GM13976 (cell line): ENCODE measurements around the gene ANTXR2.

Experiments used
- DNase-seq: peaks from one replicate; pipeline ENCODE4 v3.0.0; 2012; ENCODE audit warnings: low spot score
- in situ Hi-C: fragments of 300-500 bp; cut with MboI; formaldehyde crosslinking; loops from one replicate; pipeline ENCODE4 v1.12.0; 2022; ENCODE audit warnings: low sequenced_read_pairs, mixed read lengths, inconsistent platforms; ENCODE audit not compliant: unreplicated experiment
- TF ChIP-seq, protein P1 (sequence below): IDR thresholded peaks from 2 replicates; pipeline ENCODE4 v1.5.1; 2012; ENCODE audit warnings: borderline replicate concordance, mild to moderate bottlenecking; ENCODE audit not compliant: insufficient read depth; ENCODE audit errors: extremely low read depth, missing control alignments, control extremely low read depth

The ANTXR2 gene

DNA sequence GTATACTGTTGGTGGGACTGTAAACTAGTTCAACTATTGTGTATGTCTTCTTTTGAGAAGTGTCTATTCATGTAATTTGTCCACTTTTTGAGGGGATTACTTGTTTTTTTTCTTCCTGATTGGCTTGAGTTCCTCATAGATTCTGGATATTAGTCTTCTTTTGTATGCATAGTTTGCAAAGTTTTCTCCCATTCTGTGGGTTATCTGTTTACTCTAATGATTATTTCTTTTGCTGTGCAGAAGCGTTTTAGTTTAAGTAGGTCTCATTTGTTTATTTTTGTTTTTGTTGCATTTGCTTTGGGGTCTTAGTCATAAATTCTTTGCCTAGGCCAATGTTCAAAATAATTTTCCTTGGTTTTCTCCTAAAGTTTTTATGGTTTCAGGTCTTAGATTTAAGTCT is 26.6 kb upstream of the ANTXR2 start:
- in situ Hi-C loops, result no loop called here
- TF ChIP-seq, protein P1, sequence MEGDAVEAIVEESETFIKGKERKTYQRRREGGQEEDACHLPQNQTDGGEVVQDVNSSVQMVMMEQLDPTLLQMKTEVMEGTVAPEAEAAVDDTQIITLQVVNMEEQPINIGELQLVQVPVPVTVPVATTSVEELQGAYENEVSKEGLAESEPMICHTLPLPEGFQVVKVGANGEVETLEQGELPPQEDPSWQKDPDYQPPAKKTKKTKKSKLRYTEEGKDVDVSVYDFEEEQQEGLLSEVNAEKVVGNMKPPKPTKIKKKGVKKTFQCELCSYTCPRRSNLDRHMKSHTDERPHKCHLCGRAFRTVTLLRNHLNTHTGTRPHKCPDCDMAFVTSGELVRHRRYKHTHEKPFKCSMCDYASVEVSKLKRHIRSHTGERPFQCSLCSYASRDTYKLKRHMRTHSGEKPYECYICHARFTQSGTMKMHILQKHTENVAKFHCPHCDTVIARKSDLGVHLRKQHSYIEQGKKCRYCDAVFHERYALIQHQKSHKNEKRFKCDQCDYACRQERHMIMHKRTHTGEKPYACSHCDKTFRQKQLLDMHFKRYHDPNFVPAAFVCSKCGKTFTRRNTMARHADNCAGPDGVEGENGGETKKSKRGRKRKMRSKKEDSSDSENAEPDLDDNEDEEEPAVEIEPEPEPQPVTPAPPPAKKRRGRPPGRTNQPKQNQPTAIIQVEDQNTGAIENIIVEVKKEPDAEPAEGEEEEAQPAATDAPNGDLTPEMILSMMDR, result no peak
- DNase-seq, result no peak

DNA sequence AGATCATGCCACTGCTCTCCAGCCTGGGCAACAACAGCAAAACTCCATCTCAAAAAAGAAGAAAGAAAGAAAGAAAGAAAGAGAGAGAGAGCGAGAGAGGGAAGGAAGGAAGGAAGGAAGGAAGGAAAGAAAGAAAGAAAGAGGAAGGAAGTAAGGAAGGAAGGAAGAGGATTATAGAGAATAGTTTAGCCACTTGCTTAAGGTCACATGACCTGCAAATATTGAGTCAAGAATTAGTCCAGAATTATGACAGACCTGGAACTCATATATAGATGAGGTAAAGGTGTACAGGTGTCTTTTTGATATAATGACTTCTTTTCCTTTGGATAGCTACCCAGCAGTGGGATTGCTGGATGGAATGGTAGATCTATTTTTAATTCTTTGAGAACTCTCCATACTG is 25.6 kb upstream of the ANTXR2 start:
- TF ChIP-seq, protein P1, result no peak
- no peak for DNase-seq

DNA sequence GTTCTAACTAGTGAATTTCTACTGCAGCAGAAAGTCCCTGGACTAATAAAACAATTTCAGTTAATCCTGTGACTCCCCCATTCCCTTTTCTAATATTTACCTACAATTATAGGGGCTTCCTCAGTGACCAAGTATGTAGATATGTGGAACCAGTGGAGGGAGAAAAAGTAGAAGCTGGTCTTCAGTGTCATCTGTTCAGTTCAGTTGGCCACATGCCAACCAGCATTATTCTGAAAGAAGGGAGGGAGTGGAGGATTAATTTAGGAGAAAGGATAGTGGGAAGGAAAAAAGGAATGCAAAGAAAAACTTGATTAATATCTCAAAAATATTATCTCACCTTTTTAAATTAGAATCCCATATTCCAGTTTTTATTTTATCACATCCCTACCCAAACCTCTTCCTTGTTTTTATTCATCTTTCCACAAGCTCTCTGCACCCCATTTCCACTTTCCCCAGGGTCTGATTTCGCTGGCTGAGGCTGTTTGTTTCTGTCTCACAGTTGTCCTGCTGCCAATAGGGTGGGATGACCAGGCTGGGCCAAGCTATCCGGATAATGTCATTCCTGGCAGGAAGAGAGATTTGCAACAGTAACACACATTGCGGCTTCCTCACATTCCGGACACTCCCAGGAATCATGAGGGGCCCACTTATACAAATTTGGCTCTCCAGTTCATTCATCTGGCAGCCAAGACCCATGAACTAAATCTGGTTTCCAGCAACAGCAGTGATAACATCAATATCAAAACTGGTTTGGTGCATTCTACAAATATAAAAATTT is 24.6 kb upstream of the ANTXR2 start:
- TF ChIP-seq, protein P1, result no peak
- DNase-seq, result no peak
- in situ Hi-C loops, result no loop called here

More for the DNA sequence above, 25.6 kb upstream of the ANTXR2 start:
- in situ Hi-C loops, result no loop called here

DNA sequence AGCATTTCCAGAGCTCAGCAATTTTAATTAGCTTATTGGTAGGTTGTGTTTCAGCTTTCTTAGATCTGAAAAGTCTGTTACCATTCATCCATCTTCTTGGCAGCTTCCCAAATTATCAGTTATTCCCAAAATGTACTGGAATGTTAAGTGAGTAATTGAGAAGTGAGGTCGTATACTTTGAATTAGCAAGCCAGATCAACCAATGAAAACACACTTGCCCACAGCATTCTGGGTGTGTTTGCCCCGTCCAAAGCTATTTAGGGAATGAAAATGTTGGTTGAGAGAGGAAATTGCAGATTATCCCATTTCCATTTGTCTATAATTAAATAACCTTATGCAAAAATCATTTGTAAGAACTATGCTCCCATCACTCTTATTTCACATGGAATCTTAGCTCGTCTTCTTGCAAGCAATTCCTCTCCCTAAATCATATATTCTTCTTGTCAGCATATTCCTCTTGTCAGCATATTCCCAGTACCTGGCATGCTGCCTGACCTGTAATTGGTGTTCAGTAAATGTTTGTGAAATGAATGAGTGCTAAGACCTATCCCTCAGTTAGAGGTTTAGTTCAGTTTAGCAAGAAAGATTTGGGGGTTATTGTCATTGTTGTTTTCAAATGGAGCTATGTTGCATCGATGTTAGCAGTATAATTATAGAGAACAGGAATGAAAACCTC is 23.3 kb upstream of the ANTXR2 start:
- TF ChIP-seq, protein P1, result no peak
- in situ Hi-C loops, result no loop called here
- no peak for DNase-seq

DNA sequence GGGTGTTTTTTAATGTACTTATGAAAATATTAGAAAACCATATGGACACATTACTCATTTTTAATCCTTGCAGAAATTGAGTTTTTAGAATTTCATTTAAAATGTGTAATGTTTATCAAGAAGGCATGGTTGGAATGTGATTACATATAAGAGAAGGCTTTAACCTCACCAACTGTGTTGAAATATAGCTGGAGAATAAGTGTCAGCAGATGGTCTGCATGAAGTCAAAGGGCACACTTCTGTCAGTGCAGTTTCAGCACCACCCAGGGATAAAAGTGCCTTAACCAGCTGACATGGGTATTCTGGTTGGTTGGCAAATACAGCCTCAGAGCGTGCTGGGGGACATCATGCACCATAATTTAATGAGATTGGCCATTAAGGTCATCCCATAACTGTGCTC is 21.2 kb upstream of the ANTXR2 start:
- in situ Hi-C loops, result no loop called here
- TF ChIP-seq, protein P1, result no peak
- DNase-seq, result no peak

DNA sequence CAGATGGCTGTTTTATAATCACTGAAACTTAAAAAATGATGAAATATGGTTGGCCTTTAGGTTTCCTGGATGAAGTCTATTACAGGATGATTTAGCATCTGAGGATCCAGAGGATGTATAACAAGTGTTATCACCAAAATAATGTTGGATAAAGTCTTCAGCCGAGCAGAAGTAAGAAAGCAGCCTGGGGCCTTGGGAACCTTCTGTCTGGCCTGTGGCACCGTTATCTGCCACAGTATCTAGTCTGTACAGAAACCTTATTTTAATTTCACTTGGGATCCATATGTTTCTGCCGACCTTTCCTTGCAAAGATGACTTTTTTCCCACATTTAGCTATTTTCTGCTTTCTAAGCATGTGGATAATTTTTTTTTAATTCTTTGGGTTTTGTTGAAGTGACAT is 20.5 kb upstream of the ANTXR2 start:
- TF ChIP-seq, protein P1, result no peak
- in situ Hi-C loops, result no loop called here
- DNase-seq, result no peak
